ENCODE measurements around the gene PLAAT5. TPM values are rescaled to one million over a fixed set of nuclear protein-coding genes. Genes with fewer than 3 reads are reported as not detected.

Gene PLAAT5
- total RNA-seq, 1 experiment from 2014 or later: not detected

- POLR2A ChIA-PET: no interaction called here
- H3K27me3 ChIP-seq (ENCODE audit: insufficient read depth, low read length): no peaks in the 10 kb centered on the region
- H3K4me3 ChIP-seq (replicated peaks in 1 of 2; ENCODE audit: low read depth in 1 of 2, low read length in 2 of 2): no peak within 1 kb of the TSS
- no TSS peak for BruUV-seq (replicated peaks)
- no peaks in the 10 kb centered on the region for H3K9me2 ChIP-seq (ENCODE audit: insufficient read depth)
- no peaks in the 10 kb centered on the region for H3K79me2 ChIP-seq (ENCODE audit: insufficient read depth, low read length)
- H3K4me1 ChIP-seq (ENCODE audit: control insufficient read depth in 1 of 2, insufficient read depth in 2 of 2, low read length in 2 of 2): no peaks in the 10 kb centered on the region
- intact Hi-C loops (cut with micrococcal nuclease): loop anchor here (10.0 kb wide), 1 partner anchor 1209 kb away; no protein-coding TSS in a partner anchor
- TF ChIP-seq YY1 (IDR thresholded peaks at IDR 0.05; ENCODE audit: extremely low read depth, insufficient replicate concordance, low read depth, low read length): no peak
- no peak for TF ChIP-seq ELF1 (IDR thresholded peaks at IDR 0.05; ENCODE audit: borderline replicate concordance, low read depth)
- no peak for TF ChIP-seq ZNF274 (IDR thresholded peaks at IDR 0.05; ENCODE audit: low read depth, low read length)
- TF ChIP-seq ZFX (IDR thresholded peaks at IDR 0.05): no peak
- TF ChIP-seq EGR1 (IDR thresholded peaks at IDR 0.05; ENCODE audit: low read depth): no peak
- TF ChIP-seq CBX3 (IDR thresholded peaks at IDR 0.05; ENCODE audit: low read depth): no peak
- no peak for TF ChIP-seq CEBPB (IDR thresholded peaks at IDR 0.05; ENCODE audit: low read depth)
- H2AFZ ChIP-seq (ENCODE audit: low read depth, low read length, poor library complexity, severe bottlenecking): no peak within 1 kb of the TSS
- H3K9ac ChIP-seq (ENCODE audit: low read length): no peak within 1 kb of the TSS
- no peak within 1 kb of the TSS for H3K4me2 ChIP-seq (ENCODE audit: low read length)
- RAD21 ChIA-PET (ENCODE audit: low non-redundant PET in 1 of 2, low total read pairs in 2 of 2, uncharacterized antibody in 2 of 2, unreplicated experiment in 2 of 2): no interaction called here
- H3K36me3 ChIP-seq (ENCODE audit: control insufficient read depth in 1 of 2, insufficient read depth in 2 of 2, low read length in 2 of 2): no peaks in the 10 kb centered on the region
- H4K20me1 ChIP-seq (ENCODE audit: insufficient read depth): no peaks in the 10 kb centered on the region
- DNase-seq (ENCODE audit: low read depth, low spot score) (no peak), ATAC-seq (no peak)
- no peak within 1 kb of the TSS for H3K27ac ChIP-seq (ENCODE audit: low read depth, low read length)
- H3K9me3 ChIP-seq (ENCODE audit: control insufficient read depth in 1 of 2, insufficient read depth in 1 of 2, low read depth in 1 of 2, low read length in 2 of 2): no peaks in the 10 kb centered on the region
- CTCF ChIA-PET: no interaction called here
Observed at GRCh38 chr11:63505857-63506528, 15.0 kb upstream of the PLAAT5 start, which contains the start of gene LGALS12. Gene LGALS12, plus strand, starts transcription at chr11:63506084. Its CDS starts 375 bp downstream, at chr11:63506459.

- H3K79me2 ChIP-seq (ENCODE audit: insufficient read depth, low read length): no peaks in the 10 kb centered on the region
- H3K9ac ChIP-seq (ENCODE audit: low read length): no peak overlapping the region
- no peaks in the 10 kb centered on the region for H3K4me1 ChIP-seq (ENCODE audit: control insufficient read depth in 1 of 2, insufficient read depth in 2 of 2, low read length in 2 of 2)
- TF ChIP-seq TCF7L2 (IDR thresholded peaks at IDR 0.05; ENCODE audit: borderline replicate concordance, extremely low read depth, insufficient read depth, insufficient read length) (no peak), SP1 (IDR thresholded peaks at IDR 0.05; ENCODE audit: low read depth) (no peak), EZH2phosphoT487 (IDR thresholded peaks at IDR 0.05; ENCODE audit: borderline replicate concordance) (no peak), EGR1 (IDR thresholded peaks at IDR 0.05; ENCODE audit: low read depth) (no peak)
- H3K9me2 ChIP-seq (ENCODE audit: insufficient read depth): no peaks in the 10 kb centered on the region
- no peak overlapping the region for H3K4me2 ChIP-seq (ENCODE audit: low read length)
- BruUV-seq (replicated peaks): no TSS peak
- ChIA-PET RAD21 (ENCODE audit: low non-redundant PET in 1 of 2, low total read pairs in 2 of 2, uncharacterized antibody in 2 of 2, unreplicated experiment in 2 of 2) (no interaction called here), CTCF (no interaction called here), POLR2A (no interaction called here)
- H3K27ac ChIP-seq (ENCODE audit: low read depth, low read length): no peak overlapping the region
- H4K20me1 ChIP-seq (ENCODE audit: insufficient read depth): no peaks in the 10 kb centered on the region
- intact Hi-C loops (cut with micrococcal nuclease): loop anchor here (10.0 kb wide), 1 partner anchor 1210 kb away; no protein-coding TSS in a partner anchor
- no peak for ATAC-seq
- no peak overlapping the region for H3K4me3 ChIP-seq (replicated peaks in 1 of 2; ENCODE audit: low read depth in 1 of 2, low read length in 2 of 2)
- peaks cover 5 to 8% of the 10 kb centered on the region in 2 experiments; a peak in 2 of 4 replicates for H3K9me3 ChIP-seq (ENCODE audit: control insufficient read depth in 1 of 2, insufficient read depth in 1 of 2, low read depth in 1 of 2, low read length in 2 of 2)
- no peak overlapping the region for H2AFZ ChIP-seq (ENCODE audit: low read depth, low read length, poor library complexity, severe bottlenecking)
- no peaks in the 10 kb centered on the region for H3K27me3 ChIP-seq (ENCODE audit: insufficient read depth, low read length)
- no peaks in the 10 kb centered on the region for H3K36me3 ChIP-seq (ENCODE audit: control insufficient read depth in 1 of 2, insufficient read depth in 2 of 2, low read length in 2 of 2)
- no peak for DNase-seq (ENCODE audit: low read depth, low spot score)
Observed at GRCh38 chr11:63504933-63505586, 14.1 kb upstream of the PLAAT5 start.

All from HCT116 (cell line).